Right lobe of liver (tissue), 4 donors: Measurements from ENCODE around the gene ACAD11.
"Not testable (repeated sequence)": the region's sequence is repeated elsewhere in the genome, so short reads cannot be mapped to it uniquely, and the experiment has no call there.

Experiments
- POLR2A ChIP-seq: fragments of 450-650 bp; IDR thresholded peaks from one replicate; pipeline ENCODE4 v1.6.1; 2017; ENCODE audit warnings: antibody characterized with exemption, mild to moderate bottlenecking
- TF ChIP-seq, protein P1 (sequence below), 4 donors: fragments of 200-600 bp in 3 of 4; fragments of 450-650 bp in 1 of 4; IDR thresholded peaks; one replicate each; pipeline versions ENCODE4 v1.5.1 to v1.8.0; 2016 to 2022; ENCODE audit warnings: antibody characterized with exemption in 4 of 4, mild to moderate bottlenecking in 2 of 4
- donor health status: DM: no; HTN: no; CAD: no.
- donor health status: DM: no; HTN: no; CAD: no.
- donor health status: DM: no; HTN: yes; CAD: no.

GRCh38 chr3:132600614-132601013, 59.0 kb downstream of the ACAD11 start:
- not testable (repeated sequence) for TF ChIP-seq POLR2A
- TF ChIP-seq, protein P1, sequence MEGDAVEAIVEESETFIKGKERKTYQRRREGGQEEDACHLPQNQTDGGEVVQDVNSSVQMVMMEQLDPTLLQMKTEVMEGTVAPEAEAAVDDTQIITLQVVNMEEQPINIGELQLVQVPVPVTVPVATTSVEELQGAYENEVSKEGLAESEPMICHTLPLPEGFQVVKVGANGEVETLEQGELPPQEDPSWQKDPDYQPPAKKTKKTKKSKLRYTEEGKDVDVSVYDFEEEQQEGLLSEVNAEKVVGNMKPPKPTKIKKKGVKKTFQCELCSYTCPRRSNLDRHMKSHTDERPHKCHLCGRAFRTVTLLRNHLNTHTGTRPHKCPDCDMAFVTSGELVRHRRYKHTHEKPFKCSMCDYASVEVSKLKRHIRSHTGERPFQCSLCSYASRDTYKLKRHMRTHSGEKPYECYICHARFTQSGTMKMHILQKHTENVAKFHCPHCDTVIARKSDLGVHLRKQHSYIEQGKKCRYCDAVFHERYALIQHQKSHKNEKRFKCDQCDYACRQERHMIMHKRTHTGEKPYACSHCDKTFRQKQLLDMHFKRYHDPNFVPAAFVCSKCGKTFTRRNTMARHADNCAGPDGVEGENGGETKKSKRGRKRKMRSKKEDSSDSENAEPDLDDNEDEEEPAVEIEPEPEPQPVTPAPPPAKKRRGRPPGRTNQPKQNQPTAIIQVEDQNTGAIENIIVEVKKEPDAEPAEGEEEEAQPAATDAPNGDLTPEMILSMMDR (IDR thresholded peaks at IDR 0.05), result not testable (repeated sequence)
